IMR-90 (cell line): ENCODE measurements around the gene FAM228B. TPM values are rescaled to one million over a fixed set of nuclear protein-coding genes. Genes with fewer than 3 reads are reported as not detected.

ENCODE experiments used
- ATAC-seq: fragments of 200-7000 bp; cut with Tn5 transposase; 2 replicates; pipeline ENCODE4 v1.9.1; 2020; ENCODE audit warnings: low read depth, mild to moderate bottlenecking, moderate library complexity
- BruUV-seq: library from RNA; stranded (reverse); fragments of 400-500 nt; replicated peaks from 2 replicates; lab custom pipeline; 2021; lab: Mats Ljungman, UMichigan
- CTCF ChIA-PET: fragments of 300-600 bp; formaldehyde crosslinking; extraction: SDS; loops from one replicate; lab custom pipeline; 2021; ENCODE audit warnings: antibody characterized with exemption; lab: Yijun Ruan, JAX
- POLR2A ChIA-PET: fragments of 300-600 bp; sonication (Branson Sonifier 250); formaldehyde crosslinking; loops from one replicate; lab custom pipeline; 2022; ENCODE audit warnings: antibody characterized with exemption; ENCODE audit not compliant: unreplicated experiment; lab: Charles Lee
- DNase-seq: peaks from one replicate; pipeline ENCODE4 v3.0.0; 2013
- H2AFZ ChIP-seq: replicated peaks from 2 replicates; pipeline ENCODE3; 2013; ENCODE audit warnings: low read length, mild to moderate bottlenecking; ENCODE audit not compliant: poor library complexity
- H2AK5ac ChIP-seq: 2 replicates; pipeline ENCODE4 v1.6.1; 2013; ENCODE audit warnings: low read depth, low read length, inconsistent platforms
- H2AK9ac ChIP-seq: replicated peaks from 2 replicates; pipeline ENCODE3; 2013; ENCODE audit warnings: mild to moderate bottlenecking, low read depth, low read length, moderate library complexity; ENCODE audit not compliant: poor library complexity
- H2BK120ac ChIP-seq: 2 replicates; pipeline ENCODE4 v1.6.1; 2013; ENCODE audit warnings: low read depth, low read length, inconsistent platforms
- H2BK15ac ChIP-seq: 3 replicates; pipeline ENCODE4 v1.6.1; 2013; ENCODE audit warnings: low read depth, low read length, inconsistent platforms
- H2BK20ac ChIP-seq: 2 replicates; pipeline ENCODE4 v1.6.1; 2013; ENCODE audit warnings: low read depth, mild to moderate bottlenecking, inconsistent platforms, low read length, moderate library complexity
- H2BK5ac ChIP-seq: 2 replicates; pipeline ENCODE4 v1.6.1; 2013; ENCODE audit warnings: mild to moderate bottlenecking, low read depth, low read length, inconsistent platforms; ENCODE audit not compliant: poor library complexity, severe bottlenecking
- H3K14ac ChIP-seq: replicated peaks from 2 replicates; pipeline ENCODE4 v1.6.1; 2013; ENCODE audit warnings: low read depth, low read length, inconsistent platforms
- H3K18ac ChIP-seq: 2 replicates; pipeline ENCODE4 v1.6.1; 2013; ENCODE audit warnings: low read depth, low read length, control low read depth
- H3K23ac ChIP-seq: 2 replicates; pipeline ENCODE4 v1.6.1; 2013; ENCODE audit warnings: low read depth, low read length, inconsistent platforms
- H3K27ac ChIP-seq: 2 replicates; pipeline ENCODE4 v1.5.1; 2013; ENCODE audit warnings: mild to moderate bottlenecking, control low read depth, low read length; ENCODE audit not compliant: insufficient read depth
- H3K27me3 ChIP-seq: 2 replicates; pipeline ENCODE4 v1.6.1; 2013; ENCODE audit warnings: low read length; ENCODE audit not compliant: control insufficient read depth, insufficient read depth
- H3K36me3 ChIP-seq: 2 replicates; pipeline ENCODE4 v1.6.1; 2013; ENCODE audit warnings: low read length, mixed read lengths; ENCODE audit not compliant: control insufficient read depth, insufficient read depth
- H3K4ac ChIP-seq: 2 replicates; pipeline ENCODE4 v1.6.1; 2013; ENCODE audit warnings: low read depth, low read length, inconsistent platforms
- H3K4me1 ChIP-seq: 2 replicates; pipeline ENCODE4 v1.6.1; 2013; ENCODE audit warnings: low read length, mixed read lengths; ENCODE audit not compliant: control insufficient read depth, insufficient read depth
- H3K4me2 ChIP-seq: 2 replicates; pipeline ENCODE4 v1.6.1; 2013; ENCODE audit warnings: low read depth, mild to moderate bottlenecking, control low read depth, low read length, moderate library complexity
- H3K4me3 ChIP-seq: 2 replicates; pipeline ENCODE4 v1.5.1; 2013; ENCODE audit warnings: low read depth, mild to moderate bottlenecking, control low read depth, low read length, moderate library complexity; ENCODE audit not compliant: insufficient read depth
- H3K56ac ChIP-seq: 2 replicates; pipeline ENCODE4 v1.6.1; 2013; ENCODE audit warnings: low read length, inconsistent platforms; ENCODE audit not compliant: insufficient read depth; ENCODE audit errors: extremely low read depth
- H3K79me1 ChIP-seq, 2 experiments: 2 replicates each; pipeline ENCODE4 v1.6.1; 2013; ENCODE audit warnings: low read length in 2 of 2, inconsistent platforms in 1 of 2, low read depth in 1 of 2
- H3K9ac ChIP-seq: 2 replicates; pipeline ENCODE4 v1.6.1; 2013; ENCODE audit warnings: low read depth, low read length, control low read depth
- H3K9me1 ChIP-seq: 2 replicates; pipeline ENCODE4 v1.6.1; 2013; ENCODE audit warnings: low read length, inconsistent platforms; ENCODE audit not compliant: insufficient read depth
- H3K9me3 ChIP-seq: 2 replicates; pipeline ENCODE4 v1.6.1; 2013; ENCODE audit warnings: low read length; ENCODE audit not compliant: control insufficient read depth, insufficient read depth
- H4K20me1 ChIP-seq: 2 replicates; pipeline ENCODE4 v1.6.1; 2013; ENCODE audit warnings: low read length, inconsistent platforms; ENCODE audit not compliant: insufficient read depth
- H4K5ac ChIP-seq: 2 replicates; pipeline ENCODE4 v1.6.1; 2013; ENCODE audit warnings: mild to moderate bottlenecking, low read depth, low read length, control low read depth
- H4K8ac ChIP-seq, 2 experiments: 2 replicates each; pipeline ENCODE4 v1.6.1; 2013; ENCODE audit warnings: low read depth in 2 of 2, low read length in 2 of 2, control low read depth in 1 of 2, inconsistent platforms in 1 of 2
- H4K91ac ChIP-seq: 2 replicates; pipeline ENCODE4 v1.6.1; 2013; ENCODE audit warnings: low read depth, low read length, inconsistent platforms; ENCODE audit not compliant: insufficient read depth
- BHLHE40 ChIP-seq: fragments of 150-350 bp; IDR thresholded peaks from 2 replicates; pipeline ENCODE4 v1.6.1; 2016; ENCODE audit warnings: mild to moderate bottlenecking, low read depth, low read length
- ELK1 ChIP-seq: fragments of 150-350 bp; IDR thresholded peaks from 2 replicates; pipeline ENCODE4 v1.6.1; 2016; ENCODE audit warnings: low read depth, mild to moderate bottlenecking, low read length, moderate library complexity, borderline replicate concordance
- FOS ChIP-seq: fragments of 150-350 bp; IDR thresholded peaks from 2 replicates; pipeline ENCODE4 v1.6.1; 2016; ENCODE audit warnings: low read depth, low read length
- MAFK ChIP-seq: IDR thresholded peaks from 2 replicates; pipeline ENCODE4 v1.6.1; 2012; ENCODE audit warnings: low read depth, low read length, improper control_type of control experiment
- MAZ ChIP-seq: IDR thresholded peaks from 2 replicates; pipeline ENCODE4 v1.6.1; 2012; ENCODE audit warnings: low read depth, mild to moderate bottlenecking, low read length, improper control_type of control experiment, moderate library complexity, borderline replicate concordance
- POLR2A ChIP-seq: IDR thresholded peaks from 2 replicates; pipeline ENCODE4 v1.6.1; 2012; ENCODE audit warnings: mild to moderate bottlenecking, low read depth, low read length
- RAD21 ChIP-seq: IDR thresholded peaks from 2 replicates; pipeline ENCODE4 v1.6.1; 2012; ENCODE audit warnings: low read length, improper control_type of control experiment
- RCOR1 ChIP-seq: IDR thresholded peaks from 2 replicates; pipeline ENCODE4 v1.6.1; 2012; ENCODE audit warnings: mild to moderate bottlenecking, low read length, improper control_type of control experiment; ENCODE audit not compliant: insufficient replicate concordance
- RFX5 ChIP-seq: IDR thresholded peaks from 2 replicates; pipeline ENCODE4 v1.8.0; 2012; ENCODE audit warnings: low read depth, mild to moderate bottlenecking, low read length, moderate library complexity
- SMC3 ChIP-seq: fragments of 150-350 bp; IDR thresholded peaks from 2 replicates; pipeline ENCODE4 v1.6.1; 2016; ENCODE audit warnings: low read depth, mild to moderate bottlenecking, antibody characterized with exemption, low read length, moderate library complexity
- WGBS, 2 experiments: methylation state at CpG; one replicate each; pipeline versions ENCODE4 v1.1.5 to v1.1.7; 2013; ENCODE audit warnings: missing lambda C conversion rate in 2 of 2; ENCODE audit not compliant: insufficient read length in 1 of 2; ENCODE audit errors: extremely low coverage in 2 of 2; 5-methylcytosine and 5-hydroxymethylcytosine counted together
- dilution Hi-C: fragments of 300-500 bp; cut with HindIII; formaldehyde crosslinking; loops from one replicate; pipeline ENCODE4 v1.14.3; 2018; ENCODE audit warnings: low sequenced_read_pairs; ENCODE audit not compliant: unreplicated experiment
- in situ Hi-C: fragments of 300-500 bp; cut with MboI; formaldehyde crosslinking; loops from 3 replicates; pipeline ENCODE4 v1.14.3; 2019; ENCODE audit warnings: low sequenced_read_pairs, inconsistent platforms, mixed read lengths
- intact Hi-C: fragments of 100-400 bp; cut with micrococcal nuclease; formaldehyde crosslinking; loops from 2 replicates; pipeline ENCODE4 v1.10.0; 2022
- polyA plus RNA-seq, 3 experiments: library from polyadenylated mRNA; depleted of rRNA; stranded (reverse); fragments of >200 nt; gene quantifications; 2 replicates each; pipeline ENCODE4 v1.2.3, GENCODE V29; 2012; ENCODE audit warnings: low replicate concordance in 1 of 3
- total RNA-seq: library from RNA; depleted of rRNA; stranded (reverse); fragments of >200 nt; gene quantifications from 2 replicates; pipeline ENCODE4 v1.2.3, GENCODE V29; 2012
- TF ChIP-seq, protein P1 (sequence below): fragments of 150-350 bp; IDR thresholded peaks from 2 replicates; pipeline ENCODE4 v1.6.1; 2017; ENCODE audit warnings: mild to moderate bottlenecking, antibody characterized with exemption, low read length, low read depth
- TF ChIP-seq, protein P2 (sequence below): conservative IDR thresholded peaks from 2 replicates; pipeline ENCODE4 v1.5.1; 2012; ENCODE audit warnings: mild to moderate bottlenecking, low read depth, low read length, improper control_type of control experiment

The FAM228B gene
- total and polyA plus RNA-seq, 2 of the 4 experiments (the other 2 are of a cell fraction) = 2.0 to 2.9 TPM

DNA sequence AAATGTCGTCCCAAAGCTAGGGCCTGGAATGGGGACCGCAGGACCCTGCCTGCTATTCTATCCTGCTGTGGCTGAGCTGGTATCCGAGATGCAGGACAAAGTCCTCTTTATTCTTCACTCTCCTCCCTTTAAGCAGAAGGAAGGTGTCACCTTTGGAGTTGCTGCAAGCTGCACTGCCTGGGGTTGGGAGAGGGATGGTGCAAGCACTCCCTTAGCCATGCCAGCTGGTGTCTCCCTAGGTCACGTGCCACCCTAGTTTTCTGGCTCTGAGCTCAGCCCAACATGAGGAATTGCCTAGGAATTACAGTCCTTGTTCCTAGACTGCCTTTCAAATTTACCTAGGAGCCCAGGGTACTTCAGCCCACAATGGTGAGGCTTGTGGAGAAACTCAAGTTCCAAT is 30.2 kb downstream of the FAM228B start:
- no peak overlapping the region for H2AK5ac ChIP-seq
- no peak overlapping the region for H4K91ac ChIP-seq
- no peak for DNase-seq
- ChIA-PET POLR2A (no interaction called here), CTCF (no interaction called here)
- H3K36me3 ChIP-seq = peaks cover 2% of the 10 kb centered on the region; the same call in 1 of the 2 replicates
- no peak overlapping the region for H3K27ac ChIP-seq
- H4K8ac ChIP-seq = no peak overlapping the region
- WGBS, 2 experiments = no CpG with 5 or more reads among the region's 4 CpGs
- H3K4me2 ChIP-seq = no peak overlapping the region
- no peak overlapping the region for H2AK9ac ChIP-seq
- no peaks in the 10 kb centered on the region for H3K9me3 ChIP-seq
- no peak overlapping the region for H3K18ac ChIP-seq
- no peak overlapping the region for H2BK15ac ChIP-seq
- no peak overlapping the region for H3K4me3 ChIP-seq
- no peak overlapping the region for H3K9ac ChIP-seq
- no peak overlapping the region for H2AFZ ChIP-seq
- no peak overlapping the region for H3K4ac ChIP-seq
- H2BK5ac ChIP-seq = no peak overlapping the region
- H3K9me1 ChIP-seq = peaks cover 4% of the 10 kb centered on the region; the same call in 1 of the 2 replicates
- in situ Hi-C loops = no loop called here
- H3K23ac ChIP-seq = no peak overlapping the region
- BruUV-seq = no TSS peak
- H2BK120ac ChIP-seq = no peak overlapping the region
- no peak overlapping the region for H3K14ac ChIP-seq
- H3K79me1 ChIP-seq = no peaks in the 10 kb centered on the region
- H3K4me1 ChIP-seq = no peaks in the 10 kb centered on the region
- no peaks in the 10 kb centered on the region for H4K20me1 ChIP-seq
- intact Hi-C loops = no loop called here
- TF ChIP-seq, protein P1, sequence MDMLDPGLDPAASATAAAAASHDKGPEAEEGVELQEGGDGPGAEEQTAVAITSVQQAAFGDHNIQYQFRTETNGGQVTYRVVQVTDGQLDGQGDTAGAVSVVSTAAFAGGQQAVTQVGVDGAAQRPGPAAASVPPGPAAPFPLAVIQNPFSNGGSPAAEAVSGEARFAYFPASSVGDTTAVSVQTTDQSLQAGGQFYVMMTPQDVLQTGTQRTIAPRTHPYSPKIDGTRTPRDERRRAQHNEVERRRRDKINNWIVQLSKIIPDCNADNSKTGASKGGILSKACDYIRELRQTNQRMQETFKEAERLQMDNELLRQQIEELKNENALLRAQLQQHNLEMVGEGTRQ = no peak
- no peak for TF ChIP-seq POLR2A
- no peak for TF ChIP-seq FOS
- no peak for TF ChIP-seq MAZ
- TF ChIP-seq RCOR1 = no peak
- TF ChIP-seq SMC3 = no peak
- TF ChIP-seq RAD21 = no peak
- no peak for TF ChIP-seq MAFK
- no peak for TF ChIP-seq RFX5
- TF ChIP-seq BHLHE40 = no peak
- TF ChIP-seq, protein P2, sequence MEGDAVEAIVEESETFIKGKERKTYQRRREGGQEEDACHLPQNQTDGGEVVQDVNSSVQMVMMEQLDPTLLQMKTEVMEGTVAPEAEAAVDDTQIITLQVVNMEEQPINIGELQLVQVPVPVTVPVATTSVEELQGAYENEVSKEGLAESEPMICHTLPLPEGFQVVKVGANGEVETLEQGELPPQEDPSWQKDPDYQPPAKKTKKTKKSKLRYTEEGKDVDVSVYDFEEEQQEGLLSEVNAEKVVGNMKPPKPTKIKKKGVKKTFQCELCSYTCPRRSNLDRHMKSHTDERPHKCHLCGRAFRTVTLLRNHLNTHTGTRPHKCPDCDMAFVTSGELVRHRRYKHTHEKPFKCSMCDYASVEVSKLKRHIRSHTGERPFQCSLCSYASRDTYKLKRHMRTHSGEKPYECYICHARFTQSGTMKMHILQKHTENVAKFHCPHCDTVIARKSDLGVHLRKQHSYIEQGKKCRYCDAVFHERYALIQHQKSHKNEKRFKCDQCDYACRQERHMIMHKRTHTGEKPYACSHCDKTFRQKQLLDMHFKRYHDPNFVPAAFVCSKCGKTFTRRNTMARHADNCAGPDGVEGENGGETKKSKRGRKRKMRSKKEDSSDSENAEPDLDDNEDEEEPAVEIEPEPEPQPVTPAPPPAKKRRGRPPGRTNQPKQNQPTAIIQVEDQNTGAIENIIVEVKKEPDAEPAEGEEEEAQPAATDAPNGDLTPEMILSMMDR = no peak
- TF ChIP-seq ELK1 = no peak
- no peak for ATAC-seq
- H2BK20ac ChIP-seq = no peak overlapping the region
- no peaks in the 10 kb centered on the region for H3K27me3 ChIP-seq
- dilution Hi-C loops = no loop called here
- no peak overlapping the region for H3K56ac ChIP-seq
- no peak overlapping the region for H4K5ac ChIP-seq
